Pancreas (tissue), 10 donors: ENCODE data around the gene GMDS. TPM values are rescaled to one million over a fixed set of nuclear protein-coding genes. Genes with fewer than 3 reads are reported as not detected.

Experiments
- ATAC-seq, 4 donors: fragments of 200-7000 bp; cut with Tn5 transposase; one replicate each; pipeline versions ENCODE4 v1.8.0 to v1.9.1; 2020; ENCODE audit warnings: mild to moderate bottlenecking in 4 of 4, moderate library complexity in 4 of 4
- DNase-seq, 6 donors: peaks; one replicate each; pipeline ENCODE4 v3.0.0-alpha.2; 2020
- FAIRE-seq: peaks from 2 replicates; lab custom pipeline; 2012; peaks lifted over from hg19 to GRCh38; lab: Jason Lieb, UNC
- H3K27ac ChIP-seq, 4 donors: fragments of 200-600 bp; sonication (generic); 1 replicate in 3 of 4; 2 replicates in 1 of 4; pipeline versions ENCODE4 v1.5.0 to v1.8.0; 2020
- H3K27me3 ChIP-seq, 4 donors: fragments of 200-600 bp; one replicate each; pipeline ENCODE4 v1.8.0; 2021
- H3K36me3 ChIP-seq, 3 donors: fragments of 200-600 bp; sonication (generic) in 1 of 3; one replicate each; pipeline versions ENCODE4 v1.5.0 to v1.8.0; 2020 to 2021
- H3K4me1 ChIP-seq, 3 donors: fragments of 200-600 bp; one replicate each; pipeline ENCODE4 v1.8.0; 2021
- H3K4me3 ChIP-seq, 4 donors: fragments of 200-600 bp; sonication (generic) in 2 of 4; one replicate each; pipeline versions ENCODE4 v1.5.0 to v1.8.0; 2020 to 2021
- H3K9me3 ChIP-seq, 4 donors: fragments of 200-600 bp; one replicate each; pipeline ENCODE4 v1.8.0; 2021
- WGBS, 2 donors: extraction: QIAGEN DNeasy Blood & Tissue Kit; methylation state at CpG; one replicate each; pipeline ENCODE4 v1.1.7; 2013; 5-methylcytosine and 5-hydroxymethylcytosine counted together
- intact Hi-C, 3 donors: fragments of 100-400 bp; cut with DNase I; formaldehyde crosslinking; loops; one replicate each; pipeline versions ENCODE4 v1.11.1 to v1.14.2; 2022
- polyA plus RNA-seq, 2 donors: library from polyadenylated mRNA; stranded (reverse); fragments of 200-250 nt; gene quantifications; one replicate each; pipeline ENCODE4 v1.2.3, GENCODE V29; 2013
- total RNA-seq, 6 donors: library from RNA; stranded (reverse); fragmentation: NEBNext Ultra II Directional in 4 of 6; extraction: Animal tissue kit (Norgen Biotek cat#: 25700) in 4 of 6; gene quantifications; one replicate each; pipeline versions ENCODE4 v1.2.1 to v1.2.4, GENCODE V29; 2021 to 2023
- TF ChIP-seq, protein P1 (sequence below), 4 donors: fragments of 200-600 bp; sonication (generic) in 3 of 4; IDR thresholded peaks; one replicate each; pipeline versions ENCODE4 v1.5.0 to v1.8.0; 2021; ENCODE audit warnings: antibody characterized with exemption in 4 of 4
- donor health status: healthy with polysubstance abuse.
- donor health status: DM: no; HTN: no; CAD: no; lungs with moderate emphysema.
- donor health status: DM: no; HTN: no; CAD: no.
- donor health status: control.
- donor health status: control.
- donor health status: Bipolar disorder and iron deficiency.
- donor health status: DM: yes; HTN: yes; CAD: no.
- donor health status: DM: no; HTN: no; CAD: no.
- donor health status: DM: no; HTN: no; CAD: no.
- donor health status: DM: yes; HTN: yes; CAD: no.

The GMDS gene
- total and polyA plus RNA-seq, 8 donors: 7.6 to 40.8 (median 26.5) TPM

DNA sequence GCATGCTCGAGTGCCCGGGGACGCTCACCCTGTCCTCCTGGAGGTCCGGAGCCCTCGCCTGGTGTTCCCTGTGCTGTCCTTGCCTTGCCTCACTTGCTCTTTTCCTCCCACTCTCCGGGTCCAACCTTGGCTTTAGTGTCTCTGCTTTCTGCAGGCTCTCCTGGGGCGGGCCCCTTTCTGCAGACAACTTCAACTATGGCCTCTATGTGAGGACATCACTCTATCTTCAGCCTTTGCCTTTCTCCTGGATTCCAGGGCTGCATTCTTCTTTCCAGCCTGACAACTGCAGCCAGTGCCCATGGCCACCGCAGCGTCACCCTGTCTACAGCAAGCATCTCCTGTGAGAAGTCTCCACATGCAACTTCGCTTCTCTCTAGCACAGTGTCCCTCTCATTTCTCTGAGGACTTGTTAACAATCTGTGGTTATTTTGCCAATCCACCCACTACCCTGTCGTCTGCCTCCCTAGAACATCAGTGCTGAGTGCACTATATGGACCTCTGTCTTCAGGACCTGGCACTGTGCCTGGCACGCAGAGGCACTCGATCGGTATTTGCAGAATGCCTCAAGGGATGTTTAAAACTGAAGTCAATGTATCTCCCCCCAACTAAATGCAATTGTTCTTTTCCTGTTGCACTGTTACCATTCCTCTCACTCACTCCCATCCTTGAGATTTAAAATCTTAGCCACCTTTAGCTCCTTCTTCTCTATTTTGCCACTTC is 599.8 kb downstream of the GMDS start:
- Histone ChIP-seq H3K9me3 (no peaks in the 10 kb centered on the region), H3K4me1 (peaks cover 9 to 12% (median 11%) of the 10 kb centered on the region in 3 donors), H3K27me3 (no peaks in the 10 kb centered on the region), H3K36me3 (no peaks in the 10 kb centered on the region), H3K4me3 (no peak overlapping the region), H3K27ac (no peak overlapping the region)
- DNase-seq: no peak
- WGBS, 2 donors: 95% methylated on average over 14 of the region's 14 CpGs
- TF ChIP-seq, protein P1, sequence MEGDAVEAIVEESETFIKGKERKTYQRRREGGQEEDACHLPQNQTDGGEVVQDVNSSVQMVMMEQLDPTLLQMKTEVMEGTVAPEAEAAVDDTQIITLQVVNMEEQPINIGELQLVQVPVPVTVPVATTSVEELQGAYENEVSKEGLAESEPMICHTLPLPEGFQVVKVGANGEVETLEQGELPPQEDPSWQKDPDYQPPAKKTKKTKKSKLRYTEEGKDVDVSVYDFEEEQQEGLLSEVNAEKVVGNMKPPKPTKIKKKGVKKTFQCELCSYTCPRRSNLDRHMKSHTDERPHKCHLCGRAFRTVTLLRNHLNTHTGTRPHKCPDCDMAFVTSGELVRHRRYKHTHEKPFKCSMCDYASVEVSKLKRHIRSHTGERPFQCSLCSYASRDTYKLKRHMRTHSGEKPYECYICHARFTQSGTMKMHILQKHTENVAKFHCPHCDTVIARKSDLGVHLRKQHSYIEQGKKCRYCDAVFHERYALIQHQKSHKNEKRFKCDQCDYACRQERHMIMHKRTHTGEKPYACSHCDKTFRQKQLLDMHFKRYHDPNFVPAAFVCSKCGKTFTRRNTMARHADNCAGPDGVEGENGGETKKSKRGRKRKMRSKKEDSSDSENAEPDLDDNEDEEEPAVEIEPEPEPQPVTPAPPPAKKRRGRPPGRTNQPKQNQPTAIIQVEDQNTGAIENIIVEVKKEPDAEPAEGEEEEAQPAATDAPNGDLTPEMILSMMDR (IDR thresholded peaks at IDR 0.05): no peak
- intact Hi-C loops: no loop called here
- no peak for ATAC-seq
- no peak for FAIRE-seq

DNA sequence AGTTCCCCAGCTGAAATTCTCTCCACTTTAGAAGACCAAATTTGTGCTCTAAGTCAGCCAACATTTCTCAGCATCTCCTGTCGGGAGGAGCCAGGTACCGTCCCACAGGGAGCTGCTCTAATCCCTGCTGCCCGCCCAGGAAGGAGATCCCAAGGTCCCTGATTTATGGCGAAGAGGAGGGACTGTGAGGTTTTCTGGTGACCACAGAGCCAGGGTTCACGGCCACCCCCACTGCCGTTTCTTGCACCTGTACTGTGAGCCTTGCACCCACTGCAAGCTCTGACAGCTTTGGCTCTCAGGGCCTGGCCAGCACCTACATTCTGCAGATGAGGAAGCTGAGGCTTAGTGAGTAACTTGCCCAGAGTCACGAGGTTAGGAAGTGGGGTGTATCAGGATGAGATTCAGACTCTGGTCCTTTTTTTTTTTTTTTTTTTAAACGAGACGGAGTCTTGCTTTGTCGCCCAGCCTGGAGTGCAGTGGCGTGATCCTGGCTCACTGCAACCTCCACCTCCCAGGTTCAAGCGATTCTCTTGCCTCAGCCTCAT is 600.8 kb downstream of the GMDS start:
- H3K9me3 ChIP-seq: no peaks in the 10 kb centered on the region
- TF ChIP-seq, protein P1 (IDR thresholded peaks at IDR 0.05): no peak
- no peak for ATAC-seq
- intact Hi-C loops: no loop called here
- 90 to 96% methylated on average over 9 to 12 of the region's 12 CpGs for WGBS, 2 donors
- peaks cover 9 to 13% (median 11%) of the 10 kb centered on the region in 3 donors for H3K4me1 ChIP-seq
- H3K27ac ChIP-seq: no peak overlapping the region
- no peak for FAIRE-seq
- no peak for DNase-seq
- H3K36me3 ChIP-seq: no peaks in the 10 kb centered on the region
- no peaks in the 10 kb centered on the region for H3K27me3 ChIP-seq
- no peak overlapping the region for H3K4me3 ChIP-seq

DNA sequence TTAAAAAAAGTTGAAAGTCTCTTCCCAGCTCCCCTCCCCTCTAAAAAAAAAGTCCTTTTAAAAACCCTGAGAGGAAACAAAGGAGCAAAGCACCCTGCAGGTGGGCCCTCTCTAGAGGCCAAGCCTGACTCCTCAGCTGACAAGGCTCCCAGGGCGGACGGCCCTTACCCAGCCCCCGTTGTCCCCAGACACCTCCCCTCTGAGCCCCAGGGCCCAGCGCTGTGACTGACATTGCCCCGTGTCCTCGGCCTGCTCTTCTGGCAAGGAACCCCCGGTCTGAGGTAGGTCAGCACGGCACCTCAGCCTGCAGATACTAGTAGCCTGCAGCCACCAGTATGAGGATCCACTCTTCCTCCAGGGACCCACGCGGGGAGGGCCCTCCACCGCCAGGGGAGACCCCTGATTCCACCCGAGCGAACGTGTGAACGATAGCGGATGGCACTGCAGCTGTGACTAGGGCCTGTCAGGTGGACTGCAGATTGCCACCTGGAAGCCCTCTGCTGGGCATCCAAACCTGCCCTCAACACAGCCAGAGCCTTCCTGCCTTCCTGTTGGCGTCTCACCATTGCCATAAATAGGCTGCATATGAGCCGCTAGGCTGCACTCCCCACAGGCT is 601.5 kb downstream of the GMDS start:
- H3K36me3 ChIP-seq: no peaks in the 10 kb centered on the region
- no peak for DNase-seq
- WGBS, 2 donors: 92 to 96% methylated on average over 18 of the region's 18 CpGs
- H3K4me3 ChIP-seq: no peak overlapping the region
- ATAC-seq: no peak
- intact Hi-C loops: no loop called here
- no peaks in the 10 kb centered on the region for H3K27me3 ChIP-seq
- FAIRE-seq: no peak
- H3K27ac ChIP-seq: no peak overlapping the region
- peaks cover 9 to 13% (median 11%) of the 10 kb centered on the region in 3 donors for H3K4me1 ChIP-seq
- TF ChIP-seq, protein P1 (IDR thresholded peaks at IDR 0.05): no peak
- no peaks in the 10 kb centered on the region for H3K9me3 ChIP-seq

DNA sequence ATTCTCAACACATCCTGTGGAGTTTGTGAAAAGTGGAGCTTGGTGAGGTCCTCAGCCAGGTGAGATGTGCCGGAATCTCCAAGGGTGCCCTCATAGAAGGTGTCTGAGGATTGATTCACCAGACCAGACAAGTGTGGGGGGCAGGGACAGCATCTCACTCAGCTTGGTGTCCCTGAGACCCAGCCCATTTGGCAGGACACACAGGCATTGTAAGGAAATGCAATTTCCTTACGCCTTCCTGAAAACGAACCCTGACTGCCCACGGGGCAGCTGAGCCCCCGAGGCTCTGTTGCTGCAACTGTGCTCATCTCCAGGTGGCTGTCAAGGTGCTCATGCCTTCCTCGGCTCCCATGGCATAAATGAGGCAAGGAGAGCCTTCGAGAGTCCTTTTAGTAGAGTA is 602.3 kb downstream of the GMDS start:
- DNase-seq: no peak
- H3K27me3 ChIP-seq: no peaks in the 10 kb centered on the region
- 90 to 91% methylated on average over 7 of the region's 7 CpGs for WGBS, 2 donors
- H3K36me3 ChIP-seq: no peaks in the 10 kb centered on the region
- H3K9me3 ChIP-seq: no peaks in the 10 kb centered on the region
- no peak for FAIRE-seq
- TF ChIP-seq, protein P1 (IDR thresholded peaks at IDR 0.05): no peak
- H3K4me3 ChIP-seq: no peak overlapping the region
- intact Hi-C loops: no loop called here
- ATAC-seq: no peak
- no peak overlapping the region for H3K27ac ChIP-seq
- H3K4me1 ChIP-seq: peaks cover 9 to 13% (median 11%) of the 10 kb centered on the region in 3 donors
